Heart left ventricle (tissue), 16 donors: ENCODE results near the gene SNX20. TPM values are rescaled to one million over a fixed set of nuclear protein-coding genes. Genes with fewer than 3 reads are reported as not detected.

Experiments used
- ATAC-seq, 4 donors: fragments of 200-7000 bp; cut with Tn5 transposase; one replicate each; pipeline ENCODE4 v1.9.1; 2020 to 2022; ENCODE audit warnings: moderate library complexity in 4 of 4, mild to moderate bottlenecking in 3 of 4, moderate number of reproducible peaks in 1 of 4
- DNase-seq, 5 donors: peaks; one replicate each; pipeline ENCODE4 v3.0.0-alpha.2; 2020
- H3K27ac ChIP-seq, 12 donors: fragments of 200-600 bp; sonication (generic) in 4 of 12; one replicate each; pipeline versions ENCODE4 v1.5.0 to v1.8.0; 2016 to 2022; ENCODE audit warnings: mild to moderate bottlenecking in 2 of 12
- H3K27me3 ChIP-seq, 9 donors: fragments of 200-600 bp; sonication (generic) in 2 of 9; one replicate each; pipeline versions ENCODE4 v1.5.1 to v1.8.0; 2016 to 2022; ENCODE audit warnings: mild to moderate bottlenecking in 3 of 9
- H3K36me3 ChIP-seq, 9 donors: fragments of 200-600 bp; sonication (generic) in 2 of 9; one replicate each; pipeline versions ENCODE4 v1.5.0 to v1.8.0; 2018 to 2022; ENCODE audit warnings: mild to moderate bottlenecking in 2 of 9
- H3K4me1 ChIP-seq, 12 donors: fragments of 200-600 bp; sonication (generic) in 4 of 12; one replicate each; pipeline versions ENCODE4 v1.5.0 to v1.8.0; 2016 to 2022; ENCODE audit warnings: mild to moderate bottlenecking in 3 of 12
- H3K4me3 ChIP-seq, 12 donors: fragments of 200-600 bp; sonication (generic) in 4 of 12; one replicate each; pipeline versions ENCODE4 v1.5.0 to v1.8.0; 2017 to 2022; ENCODE audit warnings: mild to moderate bottlenecking in 9 of 12, moderate library complexity in 4 of 12
- H3K9me3 ChIP-seq, 12 donors: fragments of 200-600 bp; sonication (generic) in 4 of 12; one replicate each; pipeline versions ENCODE4 v1.5.0 to v1.8.0; 2016 to 2022; ENCODE audit warnings: mild to moderate bottlenecking in 1 of 12
- CTCF ChIP-seq, 12 donors: fragments of 200-600 bp; sonication (generic) in 4 of 12; IDR thresholded peaks; one replicate each; pipeline versions ENCODE4 v1.5.0 to v1.8.0; 2018 to 2022; ENCODE audit warnings: antibody characterized with exemption in 12 of 12, mild to moderate bottlenecking in 5 of 12
- POLR2A ChIP-seq, 2 donors: fragments of 450-650 bp; IDR thresholded peaks; one replicate each; pipeline ENCODE4 v1.6.1; 2017; ENCODE audit warnings: antibody characterized with exemption in 2 of 2, mild to moderate bottlenecking in 2 of 2, moderate library complexity in 2 of 2
- WGBS, 4 donors: extraction: QIAGEN DNeasy Blood & Tissue Kit in 2 of 4; methylation state at CpG; one replicate each; pipeline versions ENCODE4 v1.1.5 to v1.1.7; 2013 to 2018; 5-methylcytosine and 5-hydroxymethylcytosine counted together
- intact Hi-C, 10 donors: fragments of 100-400 bp; cut with DNase I; formaldehyde crosslinking; loops; one replicate each; pipeline versions ENCODE4 v1.11.1 to v1.14.2; 2022
- polyA plus RNA-seq, 2 donors: library from polyadenylated mRNA; stranded (reverse); fragments of 200-250 nt; gene quantifications; one replicate each; pipeline ENCODE4 v1.2.3, GENCODE V29; 2013
- total RNA-seq, 9 donors: library from RNA; depleted of rRNA in 2 of 9; stranded (reverse); fragments of >200 nt in 2 of 9; fragmentation: NEBNext Ultra II Directional in 3 of 9; extraction: Animal tissue kit (Norgen Biotek cat#: 25700) in 3 of 9; gene quantifications; one replicate each; pipeline versions ENCODE4 v1.1.0 to v1.2.4, GENCODE V29; 2016 to 2023
- donor health status: ischemic (EF 13 %, LVEDD 7.1; RV severe dilation, severe dysfunction).
- donor health status: healthy with polysubstance abuse.
- donor health status: DM: no; HTN: yes; CAD: no.
- donor health status: DM: no; HTN: no; CAD: no.
- donor health status: ischemic (EF 25% LVEDD 6.9; RV normal size, moderate dysfunction).
- donor health status: ischemic (EF 25% LVEDD 5.7; RV mildly dilated, moderate dysfunction).
- donor health status: healthy.
- donor health status: DM: yes; HTN: yes; CAD: no.
- donor health status: ischemic (EF 35%, LVEDD 5.7; RV mildly dilated, moderate dysfunction).
- donor health status: nonischemic (EF 11% LVEDD 7.7; RV severe dilation, severe dysfunction).
- donor health status: DM: yes; HTN: yes; CAD: no.
- donor health status: PGD.
- donor health status: ischemic (EF 29% LVEDD 5.4; RV normal size, mild dysfunction).
- donor health status: nonischemic (EF 23%, LVEDD 6.1; RV moderate dilation, normal function).

SNX20 gene
- total and polyA plus RNA-seq, 11 donors = 0.27 to 11.9 (median 0.64) TPM

GRCh38 chr16:50637716-50638602, 43.2 kb downstream of the SNX20 start:
- Histone ChIP-seq H3K36me3 (no peaks in the 10 kb centered on the region), H3K4me1 (no peaks in the 10 kb centered on the region), H3K27ac (no peak overlapping the region), H3K9me3 (no peaks in the 10 kb centered on the region), H3K4me3 (no peak overlapping the region), H3K27me3 (no peaks in the 10 kb centered on the region)
- intact Hi-C loops = no loop called here
- no peak for DNase-seq
- WGBS, 4 donors = 80 to 82% (median 81%) methylated on average over 13 of the region's 13 CpGs
- TF ChIP-seq CTCF (IDR thresholded peaks at IDR 0.05) = no peak
- TF ChIP-seq POLR2A (IDR thresholded peaks at IDR 0.05) = no peak
- ATAC-seq = no peak

- H3K4me1 ChIP-seq = no peaks in the 10 kb centered on the region
- no peak overlapping the region for H3K4me3 ChIP-seq
- H3K27ac ChIP-seq = no peak overlapping the region
- no peak for ATAC-seq
- no peak for DNase-seq
- no peaks in the 10 kb centered on the region for H3K36me3 ChIP-seq
- no peaks in the 10 kb centered on the region for H3K9me3 ChIP-seq
- intact Hi-C loops = no loop called here
- TF ChIP-seq CTCF (IDR thresholded peaks at IDR 0.05) (no peak), POLR2A (IDR thresholded peaks at IDR 0.05) (no peak)
- 79 to 87% (median 86%) methylated on average over 10 of the region's 10 CpGs for WGBS, 4 donors
- H3K27me3 ChIP-seq = no peaks in the 10 kb centered on the region
Measured at GRCh38 chr16:50636753-50637374, 44.2 kb downstream of the SNX20 start.

DNA sequence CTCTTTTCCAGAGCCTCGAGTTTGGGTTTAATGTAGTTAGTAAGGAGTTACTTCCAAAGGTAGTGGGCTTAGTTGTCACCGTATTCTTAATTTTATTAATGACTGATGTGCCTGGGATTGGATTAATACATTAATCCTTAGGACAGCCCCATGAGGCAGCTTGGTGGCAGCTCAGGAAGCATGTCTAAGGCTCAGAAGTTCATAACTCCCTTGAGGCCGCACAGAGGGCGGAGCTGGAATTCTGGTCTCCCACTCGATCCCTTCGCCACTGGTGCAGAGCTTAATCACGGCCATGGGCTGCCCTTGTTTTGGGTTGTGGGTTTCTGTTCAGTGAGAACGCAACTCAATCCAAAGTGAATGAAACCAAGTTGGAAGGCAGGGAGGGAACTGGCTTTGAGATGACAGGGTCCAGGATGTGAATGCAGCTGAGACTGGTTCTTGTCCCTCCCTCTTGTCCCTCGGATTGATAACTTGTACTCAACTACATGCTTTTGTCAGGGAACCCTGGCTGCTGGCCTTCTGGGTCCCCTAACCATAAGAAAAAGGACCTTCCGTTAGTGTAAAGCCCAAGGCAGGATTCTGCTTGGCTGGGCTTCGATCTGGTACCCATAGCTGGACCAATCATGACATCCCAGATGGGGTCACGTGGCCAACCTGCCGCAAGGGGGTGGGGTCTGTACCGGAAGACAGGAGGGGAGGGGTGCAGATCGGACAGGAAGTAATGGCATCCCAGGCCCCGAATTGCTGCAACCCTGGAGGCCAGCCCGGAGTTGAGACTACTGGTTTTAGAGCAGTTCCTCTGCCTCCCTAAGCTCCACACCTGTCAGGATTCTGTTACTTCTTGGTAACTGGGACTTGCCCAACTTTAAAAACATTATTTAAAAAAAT, 45.4 kb downstream of the SNX20 start:
- H3K27ac ChIP-seq = no peak overlapping the region
- no peak for DNase-seq
- no peaks in the 10 kb centered on the region for H3K9me3 ChIP-seq
- no peaks in the 10 kb centered on the region for H3K36me3 ChIP-seq
- ATAC-seq = no peak
- WGBS, 4 donors = 59 to 67% (median 62%) methylated on average over 14 to 17 of the region's 17 CpGs
- no peak overlapping the region for H3K4me3 ChIP-seq
- H3K4me1 ChIP-seq = no peaks in the 10 kb centered on the region
- no peaks in the 10 kb centered on the region for H3K27me3 ChIP-seq
- intact Hi-C loops = no loop called here
- TF ChIP-seq POLR2A (IDR thresholded peaks at IDR 0.05) = no peak
- TF ChIP-seq CTCF (IDR thresholded peaks at IDR 0.05) = no peak

- no peaks in the 10 kb centered on the region for H3K9me3 ChIP-seq
- 87 to 100% (median 92%) methylated on average over 1 of the region's 1 CpG for WGBS, 4 donors
- no peak for ATAC-seq
- no peak for DNase-seq
- no peak overlapping the region for H3K4me3 ChIP-seq
- intact Hi-C loops = no loop called here
- H3K4me1 ChIP-seq = no peaks in the 10 kb centered on the region
- no peak overlapping the region for H3K27ac ChIP-seq
- no peaks in the 10 kb centered on the region for H3K27me3 ChIP-seq
- no peak for TF ChIP-seq POLR2A (IDR thresholded peaks at IDR 0.05)
- no peak for TF ChIP-seq CTCF (IDR thresholded peaks at IDR 0.05)
- H3K36me3 ChIP-seq = no peaks in the 10 kb centered on the region
Measured at GRCh38 chr16:50634947-50635346, 46.2 kb downstream of the SNX20 start.
